Astrocyte (in vitro differentiated cells and primary cell): ENCODE measurements around the gene CERS6.

ENCODE experiments used
- CTCF ChIP-seq: IDR thresholded peaks from 2 replicates; pipeline ENCODE4 v1.5.1; 2011; ENCODE audit warnings: low read depth, mild to moderate bottlenecking, inconsistent platforms, low read length, moderate library complexity; ENCODE audit not compliant: insufficient read depth
- EZH2 ChIP-seq: IDR thresholded peaks from 2 replicates; pipeline ENCODE4 v1.6.1; 2012; ENCODE audit warnings: mild to moderate bottlenecking, low read length, inconsistent platforms; ENCODE audit not compliant: insufficient read depth

- TF ChIP-seq EZH2 = no peak
- TF ChIP-seq CTCF = no peak
Measured at GRCh38 chr2:168773128-168773527, 317.1 kb downstream of the CERS6 start.
